HL-60/S4 treated with retinoic acid at 250 ng/mL for 4 days and 3 days (cell line): Measurements from ENCODE around the gene SPAG7.
"Not testable (repeated sequence)": the region's sequence is repeated elsewhere in the genome, so short reads cannot be mapped to it uniquely, and the experiment has no call there.

Experiments used
- in situ Hi-C: fragments of 300-500 bp; cut with MboI; formaldehyde crosslinking; loops from 2 replicates; pipeline ENCODE4 v1.7.0; 2022; ENCODE audit warnings: low sequenced_read_pairs

Gene SPAG7

DNA sequence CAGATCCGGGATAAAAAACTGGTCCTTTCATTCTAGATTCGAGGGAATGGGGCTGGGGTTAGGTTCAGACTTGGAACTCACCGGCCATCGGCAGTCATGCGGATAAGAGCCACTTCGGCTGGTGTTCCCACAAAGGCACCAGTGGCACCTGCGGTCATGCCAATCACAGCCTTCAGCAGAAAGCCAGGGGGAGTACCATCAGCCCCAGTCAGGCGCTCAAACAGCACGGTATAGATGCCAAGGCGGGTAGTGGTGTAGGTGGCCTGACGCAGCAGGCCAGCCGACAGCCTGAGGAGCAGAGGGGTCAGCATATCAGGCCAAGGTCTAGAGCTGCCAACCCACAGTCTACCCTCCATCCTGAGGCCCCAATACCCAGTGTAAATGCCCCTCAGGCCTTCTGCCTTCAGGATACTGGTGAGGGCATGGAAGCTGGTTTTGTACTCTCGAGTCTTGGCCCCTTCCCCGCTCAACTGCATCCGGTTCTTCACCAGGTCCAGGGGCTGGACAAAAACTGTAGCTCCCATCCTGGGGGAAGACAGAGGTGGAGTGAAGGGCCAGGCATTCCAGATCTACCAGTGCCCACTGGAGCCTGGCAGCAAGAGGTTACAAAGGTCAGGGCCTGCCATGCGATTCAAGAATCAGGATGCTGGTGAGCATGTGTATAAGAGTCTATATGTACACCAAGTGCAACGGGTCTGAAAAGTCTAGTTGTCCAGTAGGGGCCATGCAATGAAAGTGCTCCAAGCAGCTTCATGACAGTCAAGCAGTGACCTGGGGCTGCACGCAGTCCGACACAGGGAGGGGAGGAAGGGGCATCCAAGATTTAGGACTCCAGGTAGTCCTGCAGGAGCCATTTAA is 28.7 kb downstream of the SPAG7 start:
- in situ Hi-C loops: no loop called here

DNA sequence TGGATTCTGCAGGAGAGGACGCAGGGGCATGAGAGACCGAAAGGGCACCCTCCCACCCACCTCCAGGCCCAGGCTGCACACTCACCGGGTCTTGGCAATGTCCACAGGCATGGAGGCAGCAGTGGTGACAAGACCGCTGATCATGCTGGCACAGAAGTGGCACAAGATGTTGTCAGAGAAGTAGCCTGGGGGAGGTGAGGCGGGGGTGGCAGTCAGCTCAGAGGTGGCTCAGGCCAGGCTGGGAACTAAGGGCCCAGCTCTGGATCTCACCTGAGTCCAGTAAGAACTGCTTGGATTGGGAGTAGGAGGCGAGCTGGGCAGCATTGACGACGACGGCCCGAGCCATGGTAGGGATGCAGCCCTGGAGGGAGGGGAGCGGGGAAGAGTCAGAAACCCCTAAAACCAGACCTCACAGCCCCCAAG is 29.5 kb downstream of the SPAG7 start:
- in situ Hi-C loops: no loop called here

DNA sequence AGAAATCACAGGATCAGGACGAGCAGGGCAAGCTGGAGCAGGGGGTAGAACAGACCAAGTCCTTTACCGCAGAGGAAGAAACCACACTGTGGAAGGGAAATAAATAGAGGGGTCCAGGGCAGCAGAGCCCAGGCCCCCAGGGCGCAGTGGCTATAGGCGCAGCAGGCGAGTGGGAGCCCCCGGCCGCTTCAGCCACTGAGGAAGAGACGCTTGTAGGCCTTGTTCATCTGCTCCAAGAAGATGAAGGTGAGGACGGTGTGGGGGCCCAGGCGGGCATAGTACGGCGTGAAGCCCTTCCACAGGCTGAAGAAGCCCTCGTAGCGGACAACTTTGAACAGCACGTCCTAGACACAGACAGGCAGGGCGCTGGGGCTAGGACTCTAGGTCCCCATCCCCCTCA is 30.1 kb downstream of the SPAG7 start:
- in situ Hi-C loops: no loop called here

DNA sequence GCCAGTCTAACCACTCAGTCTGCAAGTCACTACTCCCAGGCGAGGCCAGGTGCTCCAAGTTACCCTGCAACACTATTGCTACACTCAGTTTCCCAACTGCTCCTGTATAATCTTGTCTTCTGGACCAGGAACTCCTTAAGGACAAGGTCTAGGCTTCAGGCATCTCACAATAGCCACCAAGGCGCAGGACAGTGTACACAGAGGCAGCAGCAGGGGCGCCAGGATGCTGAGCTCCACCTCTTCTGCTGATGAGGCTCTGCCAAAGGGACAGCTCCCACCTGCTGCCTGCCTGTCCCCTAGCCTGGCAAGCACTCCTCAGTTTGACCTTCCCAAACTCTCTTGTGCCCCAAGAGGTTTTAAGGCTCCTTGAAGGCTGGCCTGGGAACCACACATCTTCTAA is 31.2 kb downstream of the SPAG7 start:
- in situ Hi-C loops: no loop called here

DNA sequence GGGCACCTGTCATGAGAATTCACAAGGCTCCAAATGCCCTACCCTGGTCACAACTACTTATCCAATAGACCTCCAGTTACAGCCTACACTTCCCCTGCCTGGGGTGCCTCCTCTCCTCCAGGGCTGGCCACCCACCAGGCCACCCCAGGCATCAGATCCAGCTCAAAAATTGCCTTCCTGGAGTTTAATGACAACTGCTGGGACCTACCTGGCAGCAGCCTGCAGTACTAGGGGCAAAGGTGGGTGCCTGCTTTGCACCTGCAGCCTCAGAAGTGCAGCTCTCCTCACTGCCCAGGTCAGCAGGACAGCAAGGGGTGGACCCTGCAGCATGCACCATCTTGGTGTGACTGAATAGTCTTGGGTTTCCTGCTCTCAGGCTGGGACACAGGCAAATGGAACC is 32.0 kb downstream of the SPAG7 start:
- in situ Hi-C loops: no loop called here

DNA sequence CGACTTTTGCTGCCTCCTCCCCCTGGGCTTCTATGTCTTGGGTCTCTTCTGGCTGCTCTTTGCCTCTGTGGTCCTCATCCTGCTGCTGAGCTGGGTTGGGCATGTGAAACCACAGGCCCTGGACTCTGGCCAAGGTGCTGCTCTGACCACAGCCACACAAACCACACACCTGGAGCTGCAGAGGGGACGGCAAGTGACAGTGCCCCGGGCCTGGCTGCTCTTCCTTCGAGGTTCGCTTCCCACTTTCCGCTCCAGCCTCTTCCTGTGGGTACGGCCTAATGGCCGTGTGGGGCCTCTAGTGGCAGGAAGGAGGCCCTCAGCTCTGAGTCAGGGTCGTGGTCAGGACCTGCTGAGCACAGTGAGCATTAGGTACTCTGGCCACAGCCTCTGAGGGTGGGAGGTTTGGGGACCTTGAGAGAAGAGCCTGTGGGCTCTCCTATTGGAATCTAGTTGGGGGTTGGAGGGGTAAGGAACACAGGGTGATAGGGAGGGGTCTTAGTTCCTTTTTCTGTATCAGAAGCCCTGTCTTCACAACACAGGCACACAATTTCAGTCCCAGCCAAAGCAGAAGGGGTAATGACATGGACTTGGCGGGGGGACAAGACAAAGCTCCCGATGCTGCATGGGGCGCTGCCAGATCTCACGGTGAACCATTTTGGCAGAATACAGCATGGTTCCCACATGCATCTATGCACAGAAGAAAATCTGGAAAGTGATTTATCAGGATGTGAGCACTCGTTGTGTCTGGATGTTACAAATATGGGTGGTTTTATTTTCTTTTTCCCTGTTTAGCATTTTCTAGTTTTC is 33.2 kb downstream of the SPAG7 start:
- in situ Hi-C loops: no loop called here

DNA sequence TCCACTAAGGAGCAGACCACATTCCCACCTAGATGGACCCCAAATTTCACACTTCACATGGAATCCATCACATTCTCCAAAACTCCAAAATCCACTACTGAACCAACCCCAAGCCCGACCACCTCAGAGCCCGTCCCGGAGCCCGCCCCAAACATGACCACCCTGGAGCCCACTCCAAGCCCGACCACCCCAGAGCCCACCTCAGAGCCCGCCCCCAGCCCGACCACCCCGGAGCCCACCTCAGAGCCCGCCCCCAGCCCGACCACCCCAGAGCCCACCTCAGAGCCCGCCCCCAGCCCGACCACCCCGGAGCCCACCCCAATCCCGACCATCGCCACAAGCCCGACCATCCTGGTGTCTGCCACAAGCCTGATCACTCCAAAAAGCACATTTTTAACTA is 34.0 kb downstream of the SPAG7 start:
- in situ Hi-C loops: no loop called here

DNA sequence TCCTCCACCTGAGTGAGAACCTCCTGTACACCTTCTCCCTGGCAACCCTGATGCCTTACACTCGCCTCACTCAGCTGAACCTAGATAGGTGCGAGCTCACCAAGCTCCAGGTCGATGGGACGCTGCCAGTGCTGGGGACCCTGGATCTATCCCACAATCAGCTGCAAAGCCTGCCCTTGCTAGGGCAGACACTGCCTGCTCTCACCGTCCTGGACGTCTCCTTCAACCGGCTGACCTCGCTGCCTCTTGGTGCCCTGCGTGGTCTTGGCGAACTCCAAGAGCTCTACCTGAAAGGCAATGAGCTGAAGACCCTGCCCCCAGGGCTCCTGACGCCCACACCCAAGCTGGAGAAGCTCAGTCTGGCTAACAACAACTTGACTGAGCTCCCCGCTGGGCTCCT is 34.9 kb downstream of the SPAG7 start:
- in situ Hi-C loops: no loop called here

DNA sequence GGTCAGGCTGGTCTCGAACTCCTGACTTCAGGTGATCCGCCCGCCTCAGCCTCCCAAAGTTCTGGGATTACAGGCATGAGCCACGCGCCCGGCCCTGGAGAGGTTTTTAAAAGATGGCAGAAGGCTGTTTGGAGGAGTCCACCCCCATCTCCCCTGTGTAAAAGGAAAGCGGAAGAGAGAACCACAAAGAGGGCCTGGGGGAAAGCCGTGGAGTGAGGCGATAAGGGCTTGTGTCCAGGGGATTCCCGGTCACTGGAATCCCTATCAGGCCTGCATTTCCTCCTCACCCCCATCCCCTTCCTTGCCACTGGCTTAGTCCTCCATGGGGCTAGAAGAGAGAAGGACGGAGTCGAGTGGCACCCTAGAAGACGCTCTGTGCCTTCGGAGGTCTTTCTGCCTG is 35.7 kb downstream of the SPAG7 start, which contains the start of gene GP1BA:
TSS of gene GP1BA (plus strand) at position 315 of the 400 bp plus-strand sequence. CDS start 328 bp downstream, outside the sequence.
- in situ Hi-C loops: no loop called here

DNA sequence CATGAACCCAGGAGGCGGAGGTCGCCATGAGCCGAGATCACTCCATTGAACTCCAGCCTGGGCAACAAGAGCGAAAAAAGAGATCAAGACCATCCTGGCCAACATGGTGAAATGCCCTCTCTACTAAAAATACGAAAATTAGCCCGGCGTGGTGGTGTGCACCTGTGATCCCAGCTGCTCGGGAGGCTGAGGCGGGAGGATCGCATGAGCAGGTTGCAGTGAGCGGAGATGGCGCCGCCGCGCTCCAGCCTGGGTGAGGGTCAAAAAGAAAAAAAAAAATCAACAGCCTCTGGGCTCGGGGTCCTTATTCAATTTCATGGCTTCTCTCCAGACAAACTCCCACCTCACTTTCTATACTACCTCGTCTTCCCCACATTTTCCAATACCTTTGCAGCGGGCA is 38.7 kb downstream of the SPAG7 start:
- in situ Hi-C loops: no loop called here

DNA sequence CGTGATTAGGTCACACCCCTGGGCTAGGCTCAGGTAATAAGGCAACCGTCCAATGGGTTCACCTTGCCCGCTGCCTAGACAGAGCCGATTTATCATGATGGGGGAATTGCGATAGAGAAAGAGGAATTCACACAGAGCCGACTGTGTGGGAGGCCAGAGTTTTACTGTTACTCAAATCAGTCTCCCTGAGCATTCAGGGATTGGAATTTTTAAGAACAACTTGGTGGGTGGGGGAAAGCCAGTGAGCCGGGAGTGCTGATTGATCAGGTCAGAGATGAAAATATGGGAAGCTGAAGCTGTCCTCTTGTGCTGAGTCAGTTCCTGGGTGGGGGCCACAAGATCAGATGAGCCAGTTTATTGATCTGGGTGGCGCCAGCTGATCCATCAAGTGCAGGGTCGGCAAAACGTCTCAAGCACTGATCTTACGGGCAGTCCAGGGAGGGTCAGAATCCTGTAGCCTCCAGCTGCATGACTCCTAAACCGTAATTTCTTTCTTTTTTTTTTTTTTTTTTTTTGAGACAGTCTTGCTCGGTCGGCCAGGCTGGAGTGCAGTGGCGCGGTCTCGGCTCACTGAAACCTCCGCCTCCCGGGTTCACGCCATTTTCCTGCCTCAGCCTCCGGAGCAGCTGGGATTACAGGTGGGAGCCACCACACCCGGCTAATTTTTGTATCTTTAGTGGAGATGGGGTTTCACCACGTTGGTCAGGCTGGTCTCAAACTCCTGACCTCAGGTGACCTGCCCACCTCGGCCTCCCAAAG is 40.9 kb downstream of the SPAG7 start:
- in situ Hi-C loops: not testable (repeated sequence)

DNA sequence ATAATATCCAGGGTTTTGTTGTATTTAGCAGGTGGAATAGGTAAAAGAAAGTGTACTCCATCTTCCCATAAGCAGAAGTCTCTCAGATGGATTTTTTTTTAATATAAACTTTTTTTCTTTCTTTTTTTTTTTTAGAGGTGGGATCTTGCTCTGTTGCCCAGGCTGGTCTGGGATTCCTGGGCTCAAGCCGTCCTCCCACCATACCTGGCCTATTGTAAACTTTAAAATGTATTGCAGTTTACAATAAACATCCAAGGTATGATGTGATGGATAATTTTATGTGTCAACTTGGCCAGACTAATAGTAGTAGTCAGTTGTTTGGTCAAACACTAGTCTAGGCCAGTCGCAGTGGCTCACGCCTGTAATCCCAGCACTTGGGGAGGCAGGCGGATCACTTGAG is 46.3 kb downstream of the SPAG7 start:
- in situ Hi-C loops: no loop called here

DNA sequence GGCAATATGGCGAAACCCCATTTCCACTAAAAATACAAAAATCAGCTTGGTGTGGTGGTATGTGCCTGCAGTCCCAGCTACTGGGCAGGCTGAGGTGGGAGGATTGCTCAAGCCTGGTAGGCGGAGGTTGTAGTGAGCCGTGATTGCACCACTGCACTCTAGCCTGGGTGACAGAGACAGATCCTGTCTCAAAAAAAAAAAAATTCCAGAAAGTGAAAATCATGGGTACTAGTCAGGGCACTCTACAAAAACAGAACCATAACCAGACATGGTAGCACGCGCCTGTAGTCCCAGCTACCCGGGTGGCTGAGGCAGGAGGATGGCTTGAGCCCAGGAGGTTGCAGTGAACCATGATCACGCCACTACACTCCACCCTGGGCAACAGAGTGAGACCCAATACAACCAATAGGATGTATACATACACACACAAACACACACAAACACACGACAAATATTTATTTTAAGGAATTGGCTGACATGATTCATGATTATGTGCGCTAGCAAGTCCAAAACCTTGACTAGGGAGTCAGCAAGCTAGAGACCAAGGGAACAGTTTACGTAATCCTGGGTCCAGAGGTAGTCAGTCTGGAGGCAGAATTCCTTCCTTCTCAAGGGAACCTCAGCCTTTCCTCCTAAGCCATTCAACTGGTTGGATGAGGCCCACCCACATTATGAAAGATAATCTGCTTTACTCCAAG is 47.1 kb downstream of the SPAG7 start:
- in situ Hi-C loops: no loop called here

DNA sequence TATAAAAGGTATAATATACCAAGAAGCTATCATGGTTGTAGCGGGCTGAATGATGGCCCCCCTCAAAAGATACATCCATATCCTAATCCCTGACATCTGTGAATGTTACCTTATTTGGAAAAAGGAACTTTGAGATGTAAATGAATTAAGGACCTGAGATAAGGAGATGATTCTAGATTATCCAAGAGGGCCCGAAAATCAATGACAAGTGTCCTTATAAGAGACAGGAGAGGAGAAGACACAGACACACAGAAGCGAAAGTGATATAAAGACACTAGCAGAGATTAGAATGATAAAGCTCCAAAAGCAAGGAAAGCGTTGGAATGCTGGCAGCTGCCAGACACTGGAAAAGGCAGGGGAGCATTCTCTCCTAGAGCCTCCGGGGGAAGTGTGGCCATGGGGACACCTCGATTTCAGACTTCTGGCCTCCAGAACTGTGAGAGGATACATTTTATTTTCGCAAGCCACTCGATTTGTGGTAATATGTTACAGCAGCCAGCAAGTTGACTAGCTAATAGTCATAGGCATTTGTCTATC is 48.0 kb downstream of the SPAG7 start:
- in situ Hi-C loops: no loop called here

DNA sequence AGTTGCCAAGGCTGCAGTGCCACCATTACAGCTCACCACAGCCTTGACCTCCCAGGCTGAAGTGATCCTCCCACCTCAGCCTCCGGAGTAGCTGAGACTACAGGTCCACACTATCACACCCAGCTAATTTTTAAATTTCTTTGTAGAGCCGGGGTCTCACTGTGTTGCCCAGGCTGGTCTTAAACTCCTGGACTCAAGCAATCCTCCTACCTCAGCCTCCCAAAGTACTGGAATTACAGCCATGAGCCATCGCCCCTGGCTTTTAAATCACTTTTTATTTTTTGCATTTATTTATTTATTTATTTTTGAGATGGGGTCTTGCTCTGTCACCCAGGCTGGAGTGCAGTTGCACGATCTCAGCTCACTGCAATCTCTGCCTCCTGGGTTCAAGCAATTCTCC is 53.1 kb downstream of the SPAG7 start:
- in situ Hi-C loops: not testable (repeated sequence)

DNA sequence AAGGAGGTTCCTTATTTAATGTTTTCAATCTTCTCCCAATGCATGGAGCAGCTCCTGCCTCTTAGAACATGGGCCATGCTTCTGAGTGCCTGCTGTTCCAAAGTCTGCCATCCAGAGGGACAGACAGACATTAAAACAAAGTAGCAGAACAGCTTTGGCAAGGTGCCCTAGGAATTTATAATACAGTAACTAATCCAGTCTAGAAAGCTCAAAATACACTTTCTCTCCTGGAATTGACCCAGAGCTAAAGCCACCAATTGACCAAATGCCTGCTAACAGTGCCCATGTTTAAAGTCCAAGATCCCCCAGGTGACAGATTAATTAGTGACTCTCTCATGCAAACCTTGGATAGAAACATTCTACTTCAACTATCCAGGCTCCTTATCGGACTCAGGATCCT is 53.6 kb downstream of the SPAG7 start:
- in situ Hi-C loops: no loop called here
